Eye (tissue), 1 donor: ENCODE results near the gene LILRB2.
"Not testable (repeated sequence)": the region's sequence is repeated elsewhere in the genome, so short reads cannot be mapped to it uniquely, and the experiment has no call there.

Source experiments
- DNase-seq: peaks from one replicate; pipeline ENCODE4 v3.0.0-alpha.2; 2015

LILRB2 gene

DNA sequence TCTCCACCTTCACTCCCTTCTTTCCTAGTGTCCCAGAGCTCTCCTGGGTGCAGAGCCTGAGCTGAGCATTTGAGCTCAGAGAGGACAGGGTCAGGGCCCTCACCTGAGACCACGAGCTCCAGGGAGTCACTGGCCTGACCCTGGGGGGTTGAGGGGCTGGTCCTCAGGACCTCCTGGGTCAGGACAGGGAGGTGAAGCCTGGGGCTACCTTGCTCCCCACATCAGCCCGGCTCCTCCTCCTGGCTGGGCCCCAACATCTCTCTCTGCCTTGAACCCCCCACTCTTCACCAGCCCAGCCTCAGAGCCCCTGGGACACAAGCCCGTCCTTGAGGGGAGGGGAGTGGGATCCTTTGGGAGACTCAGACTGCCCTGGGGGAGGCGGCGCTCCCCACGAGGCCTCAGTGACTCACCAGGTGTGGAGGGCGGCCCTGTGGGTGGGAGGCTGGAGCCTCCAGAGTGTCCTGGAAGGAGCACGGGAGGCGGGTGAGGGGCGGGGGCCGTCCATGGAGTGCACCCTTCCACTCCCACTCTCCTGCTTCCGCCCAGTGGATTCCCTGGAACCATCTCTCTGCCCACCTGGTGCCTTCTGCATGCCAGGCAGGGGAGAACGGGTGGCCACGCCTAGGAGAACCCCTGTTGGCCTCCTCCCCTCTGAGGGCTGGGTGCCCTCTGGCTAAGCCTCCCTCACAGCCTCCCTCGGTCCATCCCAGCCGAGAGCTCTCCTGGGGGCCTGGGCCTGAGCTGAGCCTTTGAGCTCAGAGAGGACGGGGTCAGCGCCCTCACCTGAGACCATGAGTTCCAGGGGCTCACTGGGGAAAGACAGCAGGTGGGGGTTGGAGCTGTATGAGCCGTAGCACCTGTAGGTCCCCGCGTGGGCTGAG lies 41.2 kb downstream of the LILRB2 start:
- DNase-seq: not testable (repeated sequence)

DNA sequence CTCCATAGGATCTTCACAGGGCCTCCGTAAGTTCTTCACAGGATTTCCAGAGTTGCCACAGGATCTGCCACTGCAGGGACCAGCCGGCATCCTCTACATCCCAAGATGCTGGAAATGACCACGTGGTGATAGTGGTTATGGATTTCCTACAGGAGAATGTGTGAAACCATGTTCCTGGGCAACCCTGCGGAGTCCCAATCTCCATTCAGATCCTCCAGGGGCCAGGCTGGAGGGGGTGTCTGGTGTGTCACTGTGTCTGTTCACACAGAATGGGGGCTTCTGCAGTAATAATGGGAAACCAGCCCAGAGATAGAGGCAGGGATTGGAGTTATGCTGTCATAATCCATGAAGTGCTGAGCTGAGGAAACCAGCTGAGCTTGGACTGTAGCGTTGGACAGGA lies 47.0 kb downstream of the LILRB2 start:
- DNase-seq: no peak

DNA sequence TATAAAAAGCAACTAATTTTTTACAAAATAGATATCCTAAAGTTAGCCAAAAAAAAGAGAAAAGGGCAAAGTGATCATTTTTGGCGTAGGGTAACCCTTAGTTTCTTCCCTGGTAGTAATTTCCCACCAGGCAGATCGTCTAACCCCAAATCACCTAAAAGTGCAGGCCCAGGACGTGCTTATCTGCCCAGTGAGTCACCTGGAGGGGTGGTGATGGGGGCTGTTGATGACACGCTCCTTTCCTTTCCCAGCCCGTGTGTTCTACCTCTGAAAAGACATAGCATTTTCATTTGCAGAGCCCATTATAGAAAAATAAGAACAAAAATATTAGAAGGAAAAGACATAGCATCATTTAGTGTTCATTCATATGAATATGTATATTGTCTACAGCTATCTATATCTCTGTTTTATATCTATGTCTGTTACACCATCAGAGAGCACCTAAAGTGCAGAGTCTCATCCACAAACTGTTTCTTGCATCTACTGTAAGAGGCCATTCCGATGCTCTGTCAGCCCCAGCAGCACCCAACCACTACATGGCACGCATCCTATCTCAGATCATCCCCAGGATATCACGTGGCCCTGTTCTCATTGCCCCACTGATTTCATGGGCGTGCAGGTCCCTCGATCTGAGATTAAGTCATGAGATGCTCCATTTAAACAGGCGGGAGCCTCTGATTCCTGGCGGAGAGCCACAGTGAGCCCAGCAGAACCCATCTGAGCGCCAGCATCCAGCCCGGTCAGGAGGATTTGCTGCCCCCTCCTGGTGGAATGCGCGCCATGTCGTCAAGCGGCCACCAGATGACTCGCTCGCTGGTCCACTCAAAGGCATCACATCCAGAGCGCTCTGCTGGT lies 49.6 kb downstream of the LILRB2 start:
- peak; percentile 90 for DNase-seq

DNA sequence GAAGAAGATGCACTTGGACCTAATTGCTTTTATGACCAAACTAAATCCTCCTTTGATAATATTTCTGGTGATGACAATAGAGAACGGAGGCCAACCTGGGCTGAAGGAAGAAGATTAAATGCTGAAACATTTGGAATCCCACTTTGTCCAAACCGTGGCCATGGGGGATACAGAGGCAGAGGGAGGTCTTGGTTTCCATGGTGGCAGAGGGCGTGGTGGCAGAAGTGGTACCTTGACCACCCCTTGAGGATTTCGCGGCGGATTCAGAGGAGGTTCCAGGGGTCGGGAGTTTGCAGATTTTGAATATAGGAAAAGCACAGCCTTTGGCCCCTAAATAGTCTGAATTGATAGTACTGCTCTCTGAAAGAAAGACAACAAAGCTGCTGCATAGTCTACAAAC lies 50.9 kb downstream of the LILRB2 start:
- DNase-seq: no peak

DNA sequence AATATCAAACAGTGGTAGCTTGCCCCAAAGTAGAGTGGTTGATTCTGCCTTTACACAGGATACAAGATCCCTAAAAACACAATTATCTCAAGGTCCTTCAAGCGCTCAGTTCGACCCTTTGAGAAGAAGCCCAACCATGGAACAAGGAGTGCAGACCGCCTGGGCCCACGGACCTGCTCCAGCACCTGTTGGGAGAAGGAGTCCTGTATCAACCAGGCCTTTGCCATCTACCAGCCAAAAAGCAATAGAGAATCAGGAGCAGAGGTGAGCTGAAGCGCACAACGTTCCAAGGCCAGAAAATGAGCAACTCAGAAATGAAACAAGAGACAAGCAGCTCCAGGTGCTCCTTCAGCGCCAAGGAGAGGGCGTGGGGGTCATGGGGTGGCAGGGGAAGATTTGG lies 51.8 kb downstream of the LILRB2 start:
- no peak for DNase-seq

DNA sequence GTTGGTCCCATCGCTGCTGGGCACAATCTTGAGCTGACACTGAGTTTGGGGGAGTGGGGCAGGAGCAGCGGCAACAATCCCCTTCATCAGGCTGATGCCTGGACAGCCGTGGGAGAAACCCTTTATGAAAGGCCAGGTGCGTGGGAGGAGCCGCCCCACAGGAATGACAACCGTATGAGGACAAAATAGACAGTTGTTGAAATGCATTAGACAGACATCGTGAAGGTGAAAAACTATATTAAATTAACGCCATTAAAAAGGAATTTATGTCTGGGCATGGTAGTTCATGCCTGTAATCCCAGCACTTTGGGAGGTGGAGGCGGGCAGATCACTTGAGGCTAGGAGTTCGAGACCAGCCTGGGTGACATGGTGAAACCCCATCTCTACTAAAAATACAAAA lies 56.3 kb downstream of the LILRB2 start:
- not testable (repeated sequence) for DNase-seq

DNA sequence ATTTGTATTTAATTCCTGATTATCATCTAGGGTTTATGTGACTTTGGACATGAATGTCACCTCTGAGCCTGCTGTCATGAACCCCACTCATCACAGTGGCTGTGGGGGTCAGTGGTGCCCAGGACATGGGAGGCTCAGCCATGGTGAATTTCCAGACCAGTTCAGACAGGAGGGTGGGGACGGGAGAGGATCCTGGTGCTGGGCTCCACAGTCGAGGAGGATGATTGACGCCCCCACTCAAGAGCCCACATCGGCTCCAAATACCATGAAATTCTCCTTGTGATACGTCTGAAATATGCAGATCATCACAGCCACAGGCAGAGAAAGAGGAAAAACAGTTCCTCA lies 57.0 kb downstream of the LILRB2 start:
- not testable (repeated sequence) for DNase-seq
